Stimulated activated CD8-positive, alpha-beta memory T cell treated with anti-CD3 and anti-CD28 coated beads, Interleukin-7, amount 100 ng/mL, for 24 hours (primary cell): ENCODE results near the gene SLC22A12.

ENCODE experiments used
- DNase-seq: peaks from one replicate; pipeline ENCODE4 v3.0.0-alpha.2; 2020; ENCODE audit warnings: low read depth

The SLC22A12 gene

GRCh38 chr11:64563966-64564365 is 27.1 kb upstream of the SLC22A12 start:
- DNase-seq, result no peak

DNA sequence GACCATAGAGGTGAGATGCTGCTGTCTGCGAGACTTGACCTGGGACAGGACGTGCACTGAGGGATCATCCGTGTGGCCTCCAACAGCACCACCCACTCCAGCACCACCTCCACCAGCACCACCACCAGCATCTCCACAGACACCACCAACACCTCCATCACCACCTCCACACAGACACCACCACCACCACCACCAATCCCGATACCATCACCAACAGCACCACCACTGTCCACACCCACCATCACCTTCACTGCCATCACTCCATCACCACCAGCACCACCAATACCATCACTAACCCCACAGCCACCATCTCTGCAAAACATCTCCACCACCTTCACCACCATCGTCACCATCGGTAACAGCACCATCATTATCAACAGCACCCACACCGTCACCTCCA is 26.6 kb upstream of the SLC22A12 start:
- DNase-seq, result no peak

GRCh38 chr11:64564947-64565889 is 25.8 kb upstream of the SLC22A12 start:
- no peak for DNase-seq

GRCh38 chr11:64566042-64566914 is 24.7 kb upstream of the SLC22A12 start:
- no peak for DNase-seq

GRCh38 chr11:64566915-64567891 is 23.8 kb upstream of the SLC22A12 start:
- DNase-seq, result no peak

- no peak for DNase-seq
These were observed 22.9 kb upstream of the SLC22A12 start for GRCh38 chr11:64568041-64568571.

- DNase-seq, result no peak
These were observed 22.4 kb upstream of the SLC22A12 start for GRCh38 chr11:64568584-64569140.

DNA sequence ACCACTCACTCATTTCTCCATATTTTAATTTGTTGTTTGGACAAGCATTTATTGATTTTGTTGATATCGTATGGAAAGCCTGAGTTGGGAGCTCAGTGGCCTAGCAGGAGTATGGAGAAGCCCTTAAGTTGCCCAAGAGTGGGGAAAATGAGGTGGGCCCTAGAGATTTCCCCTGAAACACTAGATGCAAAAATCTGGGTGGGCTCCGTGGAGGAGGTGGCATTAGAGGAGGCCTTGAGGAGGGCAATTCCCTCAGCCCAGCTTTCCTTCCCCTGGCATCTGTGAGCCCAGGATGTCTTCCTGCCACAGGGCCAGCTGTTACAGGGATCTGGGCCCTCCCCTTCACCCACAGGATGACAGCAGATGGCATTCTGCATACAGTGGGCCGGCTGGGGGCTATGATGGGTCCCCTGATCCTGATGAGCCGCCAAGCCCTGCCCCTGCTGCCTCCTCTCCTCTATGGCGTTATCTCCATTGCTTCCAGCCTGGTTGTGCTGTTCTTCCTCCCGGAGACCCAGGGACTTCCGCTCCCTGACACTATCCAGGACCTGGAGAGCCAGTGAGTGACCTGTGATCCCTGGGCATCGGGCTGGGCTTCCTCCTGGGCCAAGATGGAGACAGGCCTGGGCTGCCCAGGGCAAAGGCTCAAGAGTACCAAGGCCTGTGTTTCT is 21.6 kb upstream of the SLC22A12 start:
- no peak for DNase-seq

DNA sequence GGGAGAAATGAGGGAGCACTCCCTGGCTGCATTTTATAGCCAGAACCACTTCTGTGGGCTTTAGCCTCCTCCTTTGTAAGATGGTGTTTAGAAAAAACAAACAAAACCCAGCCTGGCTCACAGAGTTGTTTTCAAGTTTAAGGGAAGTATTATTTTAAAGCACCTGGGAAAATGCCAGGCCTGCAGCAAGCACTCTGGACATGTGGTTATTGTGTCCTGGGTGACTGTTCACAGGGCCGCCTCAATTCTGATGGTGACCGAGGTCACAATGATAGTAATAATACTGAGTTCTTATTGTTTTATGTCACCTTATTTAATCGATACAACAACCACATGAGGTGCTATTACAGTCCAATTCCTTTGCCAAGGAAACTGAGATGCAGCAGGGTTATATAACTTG is 20.7 kb upstream of the SLC22A12 start:
- DNase-seq, result no peak

DNA sequence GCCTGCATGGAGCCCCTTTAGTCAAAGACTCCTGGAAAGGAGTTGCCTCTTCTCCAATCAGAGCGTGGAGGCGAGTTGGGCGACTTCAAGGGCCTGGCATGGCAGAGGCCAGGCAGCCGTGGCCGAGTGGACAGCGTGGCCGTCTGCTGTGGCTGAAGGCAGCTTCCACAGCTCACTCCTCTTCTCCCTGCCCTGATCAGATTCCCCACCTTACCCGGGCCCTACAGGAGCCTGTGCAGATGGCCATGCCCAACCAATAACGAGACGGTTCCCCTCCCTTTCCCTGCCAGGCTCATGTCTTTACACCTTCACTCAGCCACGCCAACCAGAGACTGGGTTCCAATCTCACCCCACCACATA is 20.0 kb upstream of the SLC22A12 start:
- no peak for DNase-seq

DNA sequence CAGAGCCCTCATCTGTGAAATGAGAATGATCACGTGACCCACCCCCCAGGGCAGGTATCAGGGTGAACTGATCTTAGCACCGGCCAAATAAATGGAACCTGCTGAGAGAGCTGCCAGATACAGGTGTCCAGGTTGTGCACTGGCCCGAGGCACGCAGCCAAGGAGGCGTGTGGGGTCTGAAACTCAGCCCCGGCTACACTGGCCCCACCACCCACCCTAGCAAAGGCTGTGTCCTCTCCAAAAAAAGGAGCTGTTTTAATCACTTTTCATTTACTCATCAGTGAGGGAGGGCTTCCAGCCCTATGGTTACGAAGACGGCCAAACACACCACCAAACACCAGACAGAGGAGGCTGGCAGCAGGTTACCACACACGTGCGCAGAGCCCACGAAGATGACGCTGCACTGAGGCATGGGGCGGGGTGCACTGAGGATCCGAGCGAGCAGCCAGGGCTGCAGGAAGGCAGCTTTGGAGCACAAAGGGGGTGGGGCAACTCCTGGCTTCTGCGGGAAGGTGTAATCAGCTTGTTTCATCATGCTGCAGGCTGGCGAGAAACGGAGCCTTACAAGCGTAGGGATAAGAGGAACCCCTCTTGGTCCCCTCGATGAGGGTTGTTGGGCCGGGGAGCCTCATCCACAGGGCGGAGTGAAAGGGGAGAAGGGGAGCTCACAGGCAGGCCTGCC is 19.5 kb upstream of the SLC22A12 start:
- no peak for DNase-seq

GRCh38 chr11:64572143-64572542 is 18.9 kb upstream of the SLC22A12 start:
- DNase-seq, result no peak

DNA sequence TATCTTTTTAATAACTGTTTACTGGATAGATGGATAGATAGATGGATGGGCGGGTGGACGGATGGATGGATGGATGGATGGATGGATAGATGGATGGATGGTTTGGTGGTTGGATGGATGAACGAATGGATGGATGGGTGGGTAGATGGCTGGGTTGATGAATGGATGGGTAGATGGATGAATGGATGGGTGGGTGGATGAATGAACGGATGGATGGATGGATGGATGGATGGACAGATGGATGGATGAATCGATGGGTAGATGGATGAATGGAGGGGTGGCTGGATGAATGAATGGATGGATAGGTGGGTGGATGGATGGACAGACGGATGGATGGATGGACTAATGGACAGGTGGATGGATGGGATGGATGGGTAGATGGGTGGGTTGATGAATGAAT is 13.8 kb upstream of the SLC22A12 start:
- DNase-seq, result no peak

GRCh38 chr11:64580412-64580811 is 10.6 kb upstream of the SLC22A12 start:
- no peak for DNase-seq

GRCh38 chr11:64581057-64581523 is 9.9 kb upstream of the SLC22A12 start:
- no peak for DNase-seq

DNA sequence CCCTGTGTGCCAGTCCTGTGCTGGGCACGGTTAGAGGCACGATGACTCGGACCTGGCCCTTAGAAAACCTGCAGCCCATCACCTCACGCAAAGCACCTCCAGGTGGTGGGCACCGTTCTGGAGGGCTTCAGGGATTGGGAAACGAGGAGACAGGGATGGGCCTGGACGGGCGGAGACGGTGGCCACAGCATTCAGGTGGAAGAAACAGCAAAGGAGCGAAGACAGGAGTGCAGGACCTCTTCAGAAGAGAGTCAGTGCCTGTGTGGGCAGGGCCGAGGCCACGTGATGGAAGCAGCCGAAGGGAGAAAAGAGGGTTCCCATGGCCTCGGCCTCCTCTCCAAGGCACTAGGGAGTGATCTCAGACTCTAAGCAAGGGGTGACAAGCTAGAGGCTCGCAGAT is 8.1 kb upstream of the SLC22A12 start:
- DNase-seq, result no peak

- no peak for DNase-seq
These were observed 7.4 kb upstream of the SLC22A12 start for GRCh38 chr11:64583296-64584262.

- no peak for DNase-seq
These were observed 5.9 kb upstream of the SLC22A12 start for GRCh38 chr11:64585150-64585549.

DNA sequence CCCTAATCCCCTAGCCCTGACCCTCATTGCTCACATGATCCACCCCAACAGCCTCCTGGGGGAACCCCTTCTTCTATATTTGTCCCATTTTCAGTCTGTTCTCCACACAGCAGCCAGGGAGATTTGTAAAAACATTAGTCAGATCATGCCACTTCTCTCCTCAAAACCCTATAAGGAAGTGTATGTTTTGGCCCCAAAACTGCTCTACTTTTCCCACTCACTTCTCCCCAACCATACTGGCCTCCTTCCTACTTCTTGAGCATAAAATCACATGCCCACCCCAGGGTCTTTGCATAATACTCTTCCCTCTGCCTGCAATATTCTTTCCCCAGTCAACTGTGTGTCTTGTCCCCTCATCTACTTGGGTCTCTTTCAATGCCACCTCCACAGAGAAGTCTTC is 4.7 kb upstream of the SLC22A12 start:
- DNase-seq, result no peak
